ENCODE measurements around the gene TAL2. TPM values are rescaled to one million over a fixed set of nuclear protein-coding genes. Genes with fewer than 3 reads are reported as not detected.

TAL2 gene
- total RNA-seq, 1 experiment from 2014 or later, result 0.50 TPM

- Histone ChIP-seq H3K14ac (ENCODE audit: insufficient read depth, low read length) (no peak overlapping the region), H3K18ac (ENCODE audit: insufficient read length, low read depth, low read length) (no peak overlapping the region), H3K23ac (ENCODE audit: insufficient read length, low read depth, low read length) (no peak overlapping the region), H3K23me2 (ENCODE audit: insufficient read length, low read depth, low read length, poor library complexity, severe bottlenecking) (no peaks in the 10 kb centered on the region), H2AFZ (ENCODE audit: low read length) (no peak overlapping the region), H3K4me1 (ENCODE audit: insufficient read depth, low read length) (no peaks in the 10 kb centered on the region), H3T11ph (ENCODE audit: low read length) (no peak overlapping the region), H3K79me1 (ENCODE audit: insufficient read depth, low read depth, low read length, poor library complexity, severe bottlenecking) (no peaks in the 10 kb centered on the region), H3K9me3 (ENCODE audit: control insufficient read depth, low read depth, low read length) (no peaks in the 10 kb centered on the region), H2BK20ac (ENCODE audit: low read depth, low read length, poor library complexity, severe bottlenecking) (no peak overlapping the region), H3K56ac (ENCODE audit: insufficient read length, low read depth, low read length) (no peak overlapping the region), H2BK5ac (ENCODE audit: insufficient read length, low read length) (no peak overlapping the region), H4K20me1 (ENCODE audit: control insufficient read depth, insufficient read depth, insufficient read length) (no peaks in the 10 kb centered on the region), H3K27ac (ENCODE audit: insufficient read length, low read depth, low read length) (no peak overlapping the region), H3K4me2 (ENCODE audit: insufficient read depth, insufficient read length, low read length) (no peak overlapping the region), H2BK12ac (ENCODE audit: insufficient read length, low read depth, low read length) (no peak overlapping the region), H3K27me3 (ENCODE audit: insufficient read depth, low read length) (no peaks in the 10 kb centered on the region), H2AK5ac (ENCODE audit: insufficient read length, low read length) (no peak overlapping the region), H3K4ac (ENCODE audit: low read depth, low read length) (no peak overlapping the region), H3K79me2 (ENCODE audit: insufficient read depth, low read length) (no peaks in the 10 kb centered on the region), H2BK15ac (ENCODE audit: low read depth, low read length) (no peak overlapping the region), H2BK120ac (ENCODE audit: low read depth, low read length, poor library complexity, severe bottlenecking) (no peak overlapping the region), H4K8ac (replicated peaks; ENCODE audit: insufficient read length, low read depth, low read length) (no peak overlapping the region), H4K5ac (ENCODE audit: insufficient read length, low read depth, low read length) (no peak overlapping the region), H3K9ac (ENCODE audit: extremely low read depth, insufficient read length, low read length) (no peak overlapping the region), H4K91ac (ENCODE audit: insufficient read length, low read depth, low read length) (no peak overlapping the region)
- Mint-ChIP-seq H3K27me3 (ENCODE audit: low read depth) (0 out of 2 replicates have a peak, but pooled peaks cover 1% of the 10 kb centered on the region), H3K4me1 (peaks cover 19 to 30% of the 10 kb centered on the region in 2 experiments), H3K36me3 (ENCODE audit: insufficient read depth in 1 of 3, low read depth in 3 of 3) (peaks cover 0 to 11% (median 6%) of the 10 kb centered on the region in 3 experiments; a peak in 3 of 7 replicates), H3K9me3 (peaks cover 3 to 8% of the 10 kb centered on the region in 2 experiments; a peak in 4 of 5 replicates), H3K27ac (no peak overlapping the region), H3K4me3 (no peak overlapping the region)
- no peak for DNase-seq
- TF ChIP-seq, protein P1, sequence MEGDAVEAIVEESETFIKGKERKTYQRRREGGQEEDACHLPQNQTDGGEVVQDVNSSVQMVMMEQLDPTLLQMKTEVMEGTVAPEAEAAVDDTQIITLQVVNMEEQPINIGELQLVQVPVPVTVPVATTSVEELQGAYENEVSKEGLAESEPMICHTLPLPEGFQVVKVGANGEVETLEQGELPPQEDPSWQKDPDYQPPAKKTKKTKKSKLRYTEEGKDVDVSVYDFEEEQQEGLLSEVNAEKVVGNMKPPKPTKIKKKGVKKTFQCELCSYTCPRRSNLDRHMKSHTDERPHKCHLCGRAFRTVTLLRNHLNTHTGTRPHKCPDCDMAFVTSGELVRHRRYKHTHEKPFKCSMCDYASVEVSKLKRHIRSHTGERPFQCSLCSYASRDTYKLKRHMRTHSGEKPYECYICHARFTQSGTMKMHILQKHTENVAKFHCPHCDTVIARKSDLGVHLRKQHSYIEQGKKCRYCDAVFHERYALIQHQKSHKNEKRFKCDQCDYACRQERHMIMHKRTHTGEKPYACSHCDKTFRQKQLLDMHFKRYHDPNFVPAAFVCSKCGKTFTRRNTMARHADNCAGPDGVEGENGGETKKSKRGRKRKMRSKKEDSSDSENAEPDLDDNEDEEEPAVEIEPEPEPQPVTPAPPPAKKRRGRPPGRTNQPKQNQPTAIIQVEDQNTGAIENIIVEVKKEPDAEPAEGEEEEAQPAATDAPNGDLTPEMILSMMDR (conservative IDR thresholded peaks at IDR 0.05), result no peak
Observed at GRCh38 chr9:105643795-105644194, 18.5 kb upstream of the TAL2 start.

Data from H9 (cell line).